ENCODE results near the gene UTS2B.

DNA sequence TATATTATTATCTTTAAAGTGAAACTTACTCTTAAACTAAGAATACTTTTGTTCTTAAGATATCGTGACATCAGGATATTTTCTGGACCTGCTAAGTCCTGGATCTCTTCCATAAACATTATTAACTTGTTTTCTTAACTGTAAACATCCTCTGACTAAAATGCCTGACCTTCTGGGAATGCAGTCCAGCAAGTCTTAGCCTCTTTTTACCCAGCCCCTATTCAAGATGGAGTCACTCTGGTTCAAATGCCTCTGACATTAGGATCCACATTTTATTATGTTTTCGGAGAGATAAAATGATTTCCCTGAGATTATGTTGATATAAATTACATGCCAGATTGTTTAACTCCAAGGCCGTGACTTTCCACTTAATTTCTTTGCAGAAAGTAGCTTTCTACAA lies 93.7 kb downstream of the UTS2B start:
- TF ChIP-seq CTCF (IDR thresholded peaks at IDR 0.05) = no peak
- TF ChIP-seq POLR2A (IDR thresholded peaks at IDR 0.05) = no peak

Data from uterus (tissue), 2 donors.